ENCODE data around the gene SKIC8.
A peak's percentile ranks its signal among the peaks of the same experiment; 100 is the strongest.

Gene SKIC8

GRCh38 chr15:78299101-78299930 lies at the start of gene SKIC8:
TSS of gene SKIC8 (minus strand) at chr15:78299609. CDS start at chr15:78295686, 3,923 bp downstream.
- DNase-seq, result peak; percentile 97

- DNase-seq, result no peak
Measured at GRCh38 chr15:78347586-78348543, 48.5 kb upstream of the SKIC8 start.

- DNase-seq, result no peak
Measured at GRCh38 chr15:78345396-78346125, 46.2 kb upstream of the SKIC8 start.

- DNase-seq, result no peak
Measured at GRCh38 chr15:78343276-78344060, 44.1 kb upstream of the SKIC8 start.

- DNase-seq, result no peak
Measured at GRCh38 chr15:78342021-78342420, 42.6 kb upstream of the SKIC8 start.

- peak; percentile 71 for DNase-seq
Measured at GRCh38 chr15:78341057-78341987, 41.9 kb upstream of the SKIC8 start.

GRCh38 chr15:78340231-78341056 lies 41.0 kb upstream of the SKIC8 start, which contains the start of gene CRABP1:
TSS of gene CRABP1 (plus strand) at chr15:78340353. CDS start at chr15:78340429, 76 bp downstream.
- no peak for DNase-seq

- no peak for DNase-seq
Measured at GRCh38 chr15:78339559-78339958, 40.1 kb upstream of the SKIC8 start.

- no peak for DNase-seq
Measured at GRCh38 chr15:78338781-78339180, 39.4 kb upstream of the SKIC8 start.

GRCh38 chr15:78335985-78336384 lies 36.6 kb upstream of the SKIC8 start:
- DNase-seq, result no peak

GRCh38 chr15:78334845-78335244 lies 35.4 kb upstream of the SKIC8 start:
- DNase-seq, result no peak

GRCh38 chr15:78329625-78330024 lies 30.2 kb upstream of the SKIC8 start:
- DNase-seq, result no peak

- DNase-seq, result no peak
Measured at GRCh38 chr15:78327466-78327865, 28.1 kb upstream of the SKIC8 start.

- no peak for DNase-seq
Measured at GRCh38 chr15:78325092-78325843, 25.9 kb upstream of the SKIC8 start.

- DNase-seq, result no peak
Measured at GRCh38 chr15:78324144-78324543, 24.7 kb upstream of the SKIC8 start.

- DNase-seq, result no peak
Measured at GRCh38 chr15:78323693-78324092, 24.3 kb upstream of the SKIC8 start.

GRCh38 chr15:78322724-78323521 lies 23.5 kb upstream of the SKIC8 start:
- DNase-seq, result no peak

GRCh38 chr15:78322243-78322642 lies 22.8 kb upstream of the SKIC8 start:
- no peak for DNase-seq
